Measurements from ENCODE around the gene EPHA5.

GRCh38 chr4:65515646-65516045, 154.6 kb downstream of the EPHA5 start:
- TF ChIP-seq GATA2 (IDR thresholded peaks at IDR 0.05; ENCODE audit: low read depth, low read length) (no peak), GATA3 (IDR thresholded peaks at IDR 0.05; ENCODE audit: low read depth, low read length) (no peak)
